Measurements from ENCODE around the gene DPF1.
"Not testable (repeated sequence)": the region's sequence is repeated elsewhere in the genome, so short reads cannot be mapped to it uniquely, and the experiment has no call there.

Gene DPF1

DNA sequence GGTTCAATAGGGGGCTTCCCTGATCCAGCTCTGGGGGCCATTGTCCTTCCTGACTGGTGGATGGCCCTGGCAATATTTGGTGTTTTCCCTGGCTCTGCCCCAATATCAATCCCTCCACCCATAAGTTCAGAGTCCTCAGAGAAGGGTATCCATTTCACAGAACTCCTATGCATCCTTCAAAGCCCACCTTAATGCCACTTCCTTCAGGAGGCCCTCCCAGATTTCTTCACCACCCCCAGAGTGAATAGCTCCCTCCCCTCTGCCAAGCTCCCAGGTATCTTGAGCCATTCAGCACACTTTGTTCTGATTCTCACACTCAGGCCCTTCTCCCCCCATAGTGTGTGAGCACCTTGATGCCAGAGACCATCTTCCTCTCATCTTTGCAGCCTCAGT, 26.4 kb upstream of the DPF1 start:
- no peak for DNase-seq

DNA sequence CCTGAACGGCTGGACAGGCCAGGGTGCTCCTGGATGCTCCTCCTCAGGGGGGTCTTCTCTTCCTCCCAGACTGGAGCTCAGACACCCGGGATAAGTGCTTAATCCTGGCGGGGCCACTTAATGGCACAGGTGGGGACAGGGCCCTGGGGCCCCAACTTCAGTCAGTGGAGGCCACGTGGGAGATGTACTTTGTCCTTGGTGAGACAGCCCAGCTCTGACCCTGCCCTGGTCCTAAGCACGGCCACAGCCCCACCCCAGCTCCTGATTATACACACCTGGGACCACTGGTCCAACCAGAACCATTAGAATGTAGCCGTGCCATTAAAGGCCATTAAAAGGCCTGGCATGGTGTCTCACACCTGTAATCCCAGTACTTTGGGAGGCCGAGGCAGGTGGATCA, 24.4 kb upstream of the DPF1 start:
- DNase-seq: no peak

DNA sequence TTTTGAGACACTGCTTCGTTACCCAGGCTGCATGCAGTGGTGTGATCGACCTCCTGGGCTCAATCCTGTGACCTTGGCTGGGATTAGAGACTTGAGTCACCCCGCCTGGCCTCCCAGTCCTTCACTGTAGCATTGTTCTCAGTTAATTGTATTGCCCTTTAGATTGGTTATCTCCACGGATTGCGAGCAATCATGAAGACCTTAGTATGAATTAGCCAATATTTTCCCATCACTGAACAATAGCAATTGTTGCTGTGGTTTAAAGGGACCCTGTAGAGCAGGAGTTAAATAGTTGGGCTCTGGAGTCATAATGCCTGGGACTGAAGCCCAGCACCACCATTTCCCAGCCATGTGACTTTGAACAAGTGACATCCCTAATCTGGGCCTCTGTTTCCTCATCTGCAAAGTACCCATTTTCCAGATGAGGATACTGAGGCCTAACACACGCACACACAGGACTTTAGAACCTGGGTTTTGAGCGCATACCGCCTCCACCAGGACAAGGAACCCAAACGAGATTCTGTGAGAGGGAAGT, 23.8 kb upstream of the DPF1 start:
- no peak for DNase-seq

DNA sequence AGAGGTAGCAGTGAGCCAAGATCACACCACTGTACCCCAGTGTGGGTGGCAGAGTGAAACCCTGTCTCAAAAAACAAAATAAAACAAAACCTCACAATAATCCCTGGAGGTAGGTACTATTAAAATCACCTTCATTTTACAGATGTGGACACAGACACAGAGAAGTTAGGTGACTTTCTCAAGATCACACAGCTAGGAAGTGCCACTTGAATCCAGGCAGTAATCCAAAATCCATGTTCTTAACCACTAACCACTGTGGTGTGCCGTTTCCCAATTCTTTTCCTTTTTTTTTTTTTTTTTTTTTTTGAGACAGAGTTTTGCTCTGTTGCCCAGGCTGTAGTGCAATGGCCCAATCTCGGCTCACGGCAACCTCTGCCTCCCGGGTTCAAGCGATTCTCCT, 23.1 kb upstream of the DPF1 start:
- DNase-seq: no peak

DNA sequence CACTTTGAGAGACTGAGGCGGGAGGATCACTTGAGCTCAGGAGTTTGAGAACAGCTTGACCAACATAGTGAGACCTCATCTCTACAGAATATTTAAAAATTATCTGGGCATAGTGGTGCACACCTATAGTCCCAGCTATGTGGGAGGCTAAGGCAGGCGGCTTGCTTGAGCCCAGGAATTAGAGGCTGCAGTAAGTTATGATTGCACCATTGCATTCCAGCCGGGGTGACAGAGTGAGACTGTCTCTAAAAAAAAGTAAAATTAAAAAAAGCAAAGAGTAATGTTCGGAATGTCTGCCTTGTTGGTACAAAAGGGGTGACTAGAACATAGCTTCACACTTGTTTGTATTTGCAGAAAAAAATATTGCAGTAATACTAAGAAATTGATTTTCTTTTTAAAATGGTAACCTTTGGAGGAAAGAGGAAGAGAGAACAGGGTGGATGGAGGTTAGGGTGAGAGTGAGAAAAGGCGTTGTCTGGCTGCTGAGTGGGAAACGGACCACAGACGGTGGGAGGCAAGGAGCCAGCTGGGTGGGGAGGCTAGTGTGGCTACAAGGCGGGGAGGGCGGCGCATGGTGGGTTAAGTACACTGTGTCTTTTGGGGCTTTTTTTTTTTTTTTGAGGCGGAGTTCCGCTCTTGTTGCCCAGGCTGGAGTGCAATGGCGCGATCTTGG, 21.9 kb upstream of the DPF1 start:
- peak; percentile 56 for DNase-seq

DNA sequence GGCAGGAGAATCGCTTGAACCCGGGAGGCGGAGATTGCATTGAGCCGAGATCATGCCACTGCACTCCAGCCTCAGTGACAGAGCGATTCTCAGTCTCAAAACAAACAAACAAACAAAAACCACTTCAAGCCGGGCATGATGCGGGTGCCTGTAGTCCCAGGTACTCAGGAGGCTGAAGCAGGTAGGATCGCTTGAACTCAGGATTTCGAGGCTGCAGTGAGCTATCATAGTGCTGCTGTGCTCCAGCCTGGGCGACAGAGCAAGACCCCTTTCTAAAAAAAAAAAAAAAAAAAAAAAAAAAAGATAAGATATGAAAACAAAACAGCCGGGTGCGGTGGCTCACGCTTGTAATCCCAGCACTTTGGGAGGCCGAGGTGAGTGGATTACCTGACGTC, 19.3 kb upstream of the DPF1 start:
- DNase-seq: no peak

DNA sequence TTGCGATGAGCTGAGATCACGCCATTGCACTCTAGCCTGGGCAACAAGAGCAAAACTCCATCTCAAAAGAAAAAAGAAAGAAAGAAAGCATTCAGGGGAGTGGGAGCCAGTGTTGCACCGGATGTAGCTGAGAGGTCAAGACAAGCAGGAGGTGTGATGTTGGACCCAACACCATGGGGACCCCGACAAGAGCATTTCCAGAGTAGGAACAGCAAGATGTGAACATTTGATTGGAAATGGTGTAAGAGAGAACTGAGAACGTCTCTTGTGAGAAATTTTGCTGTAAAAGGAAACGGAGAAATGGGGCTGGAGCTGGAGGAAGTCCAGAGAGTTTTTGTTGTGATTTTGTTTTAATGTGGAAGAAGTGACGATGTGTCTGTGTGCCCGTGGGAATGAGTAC, 15.8 kb upstream of the DPF1 start:
- no peak for DNase-seq

DNA sequence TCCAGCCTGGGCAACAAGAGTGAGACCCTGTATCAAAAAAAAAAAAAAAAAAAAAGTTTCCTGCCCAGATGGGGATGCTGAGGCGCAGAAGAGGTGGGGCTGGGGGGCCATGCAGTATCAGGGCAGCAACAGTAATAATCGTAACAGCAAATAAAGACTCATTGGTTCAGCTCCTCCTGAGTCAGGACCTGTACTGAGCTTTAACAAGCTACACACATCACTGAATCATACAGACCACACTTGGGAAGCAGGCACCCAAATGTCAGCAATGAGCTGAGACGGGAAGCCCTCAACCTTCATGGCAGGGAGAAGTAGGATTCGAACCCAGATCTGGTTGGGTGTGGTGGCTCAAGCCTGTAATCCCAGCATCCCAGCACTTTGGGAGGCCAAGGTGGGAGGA, 10.6 kb upstream of the DPF1 start:
- no peak for DNase-seq

DNA sequence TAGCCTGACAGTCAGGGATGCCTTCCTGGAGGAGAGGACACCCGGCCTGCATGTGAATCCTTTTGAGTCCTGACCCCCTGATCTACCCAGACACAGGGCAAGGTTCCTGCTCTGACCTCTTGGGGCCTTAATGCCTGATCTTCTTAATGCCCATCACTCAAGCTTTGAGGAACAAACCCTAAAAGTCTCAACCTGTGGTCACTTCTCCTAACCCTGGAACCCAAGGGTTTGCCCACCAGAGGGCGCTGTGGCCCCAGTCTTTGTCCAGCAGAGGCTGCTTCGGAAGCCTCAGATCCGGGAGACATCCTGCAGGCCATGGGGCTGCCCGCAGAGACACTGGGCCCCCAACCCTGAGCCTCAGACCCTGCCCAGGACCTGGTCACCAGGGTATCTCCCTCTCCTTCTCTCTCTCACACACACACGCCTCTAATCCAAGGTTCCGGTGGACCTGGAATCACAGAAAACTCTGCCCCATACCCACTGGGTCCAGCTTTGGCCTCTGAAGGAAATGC, 9.8 kb upstream of the DPF1 start:
- DNase-seq: peak; percentile 81

DNA sequence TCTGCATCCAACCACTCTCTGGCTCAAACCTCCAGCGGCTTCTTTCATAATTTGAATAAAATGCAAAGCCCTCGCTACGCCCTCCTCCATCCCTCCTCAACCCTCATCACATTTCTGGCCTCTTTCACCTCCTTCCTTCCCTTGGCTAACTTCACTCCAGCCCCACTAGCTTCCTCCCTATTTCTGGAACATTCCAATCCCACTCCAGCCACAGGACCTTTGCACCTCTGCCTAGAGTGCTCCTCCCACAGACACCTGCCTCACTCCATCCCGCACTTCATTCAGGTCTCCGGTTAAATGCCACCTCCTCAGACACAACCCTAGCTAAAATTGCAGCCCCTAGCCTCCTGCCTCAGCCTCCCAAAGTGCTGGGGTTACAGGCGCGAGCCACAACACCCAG, 7.9 kb upstream of the DPF1 start:
- no peak for DNase-seq

DNA sequence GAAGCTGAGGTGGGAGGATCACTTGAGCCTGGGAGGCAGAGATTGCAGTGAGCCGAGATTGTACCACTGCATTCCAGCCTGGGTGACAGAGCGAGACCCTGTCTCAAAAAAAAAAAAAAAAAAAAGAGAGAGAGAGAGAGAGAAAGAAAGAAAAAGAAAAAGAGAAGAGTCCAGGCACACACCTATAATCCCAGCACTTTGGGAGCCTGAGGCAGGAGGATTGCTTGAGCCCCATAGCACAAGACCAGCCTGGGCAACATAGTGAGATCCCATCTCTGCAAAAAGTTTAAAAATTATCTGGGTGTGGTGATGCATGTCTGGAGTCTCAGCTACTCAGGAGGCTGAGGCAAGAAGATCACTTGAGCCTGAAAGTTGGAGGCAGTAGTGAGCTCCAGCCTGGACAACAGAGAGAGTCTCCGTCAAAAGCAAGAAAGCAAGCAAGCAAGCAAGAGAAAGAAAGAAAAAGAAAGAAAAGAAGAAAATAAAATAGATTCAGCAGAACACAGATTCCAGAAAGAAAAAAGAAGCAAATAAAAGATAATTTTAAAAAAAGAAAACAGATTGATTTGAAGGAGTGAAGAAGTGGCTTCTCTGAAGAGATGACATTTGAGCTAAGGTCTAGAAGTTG, 6.6 kb upstream of the DPF1 start:
- DNase-seq: not testable (repeated sequence)

DNA sequence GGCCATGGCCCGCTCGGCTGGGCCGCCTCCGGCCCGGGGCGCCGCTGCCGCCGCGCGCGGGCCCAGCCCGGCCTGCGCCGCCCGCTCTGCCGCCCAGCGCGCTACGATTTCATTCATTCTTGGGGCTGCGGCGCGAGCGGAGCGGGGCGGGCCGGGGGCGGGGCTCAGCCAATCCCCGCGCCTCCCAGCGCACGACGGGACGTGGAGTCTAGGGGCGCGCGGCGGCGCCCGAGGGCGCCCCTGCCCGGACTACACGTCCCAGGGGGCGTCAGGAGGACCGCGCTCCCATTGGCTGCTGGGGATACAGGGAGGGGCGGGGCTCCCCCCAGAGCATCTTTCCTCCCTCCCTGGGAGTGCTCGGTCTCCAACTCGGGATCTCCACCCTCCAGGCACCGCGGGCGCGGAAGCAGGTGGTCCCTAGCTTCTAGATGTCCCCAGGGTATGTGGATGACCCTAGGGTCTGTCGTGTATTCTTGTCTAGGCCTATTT, 5.6 kb upstream of the DPF1 start:
- DNase-seq: peak; percentile 87

DNA sequence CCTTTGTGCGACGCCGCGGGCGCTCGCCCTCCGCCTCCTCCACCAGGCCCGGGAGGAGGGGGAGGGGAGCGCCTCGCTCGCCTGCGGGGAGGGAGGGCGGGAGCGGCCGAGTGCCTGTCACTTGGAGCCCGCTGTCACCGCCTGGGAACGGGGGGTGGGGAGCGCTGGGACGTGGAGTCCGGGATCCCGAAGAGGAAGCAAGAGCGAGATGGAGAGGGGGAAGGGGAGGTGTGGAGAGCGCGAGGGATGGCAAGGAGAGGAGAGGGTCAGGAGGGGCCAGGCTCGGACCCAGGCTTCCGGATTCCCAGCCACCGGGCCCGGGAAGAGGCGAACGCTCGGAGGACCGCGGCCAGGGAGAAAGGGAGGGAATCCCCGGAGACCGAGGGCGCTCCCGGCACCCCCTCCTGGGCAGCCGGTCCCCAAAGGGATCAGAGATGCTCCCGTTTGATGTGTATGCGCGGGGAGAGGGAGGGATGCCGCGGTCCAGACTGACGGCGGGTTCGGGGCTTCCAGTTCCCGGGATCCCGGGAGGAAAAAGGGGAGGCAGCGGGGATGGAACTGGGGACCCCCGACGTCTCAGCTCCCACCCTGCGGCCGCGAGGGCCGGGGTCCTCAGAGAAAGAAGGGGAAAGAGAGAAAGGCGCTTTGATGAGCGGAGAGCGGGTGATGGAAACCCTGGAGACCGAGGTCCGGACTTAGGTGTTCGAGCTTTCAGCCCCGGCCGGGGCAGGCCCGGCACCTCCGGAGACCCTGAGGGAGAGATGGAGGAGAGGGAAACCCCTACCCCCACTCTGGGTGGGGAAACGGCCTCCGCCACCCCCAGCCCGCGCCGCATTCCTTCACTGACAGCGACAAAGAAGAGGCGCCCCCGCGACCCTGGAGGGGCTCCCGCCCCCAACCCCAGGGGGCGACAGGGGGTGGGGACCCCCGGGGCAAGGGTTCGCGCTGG, 4.7 kb upstream of the DPF1 start:
- DNase-seq: no peak

DNA sequence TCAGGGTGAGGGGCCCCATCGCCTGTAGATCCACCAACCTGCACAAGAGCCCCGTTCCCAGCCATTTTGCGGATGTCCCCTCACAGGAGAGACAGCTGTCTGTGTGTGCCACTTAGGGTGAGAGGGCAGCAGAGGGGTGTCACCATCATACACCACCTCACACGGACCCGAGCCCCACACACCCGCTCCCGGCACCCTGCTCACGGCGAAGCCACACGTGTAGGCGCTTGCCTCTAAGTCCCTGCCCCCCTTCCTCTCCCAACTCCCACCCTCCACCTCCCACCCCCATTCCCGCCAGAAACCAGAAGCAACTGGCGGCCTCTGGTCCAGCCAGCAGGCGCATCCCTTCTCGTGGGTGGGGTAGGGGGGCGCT, 4.0 kb upstream of the DPF1 start:
- DNase-seq: no peak

DNA sequence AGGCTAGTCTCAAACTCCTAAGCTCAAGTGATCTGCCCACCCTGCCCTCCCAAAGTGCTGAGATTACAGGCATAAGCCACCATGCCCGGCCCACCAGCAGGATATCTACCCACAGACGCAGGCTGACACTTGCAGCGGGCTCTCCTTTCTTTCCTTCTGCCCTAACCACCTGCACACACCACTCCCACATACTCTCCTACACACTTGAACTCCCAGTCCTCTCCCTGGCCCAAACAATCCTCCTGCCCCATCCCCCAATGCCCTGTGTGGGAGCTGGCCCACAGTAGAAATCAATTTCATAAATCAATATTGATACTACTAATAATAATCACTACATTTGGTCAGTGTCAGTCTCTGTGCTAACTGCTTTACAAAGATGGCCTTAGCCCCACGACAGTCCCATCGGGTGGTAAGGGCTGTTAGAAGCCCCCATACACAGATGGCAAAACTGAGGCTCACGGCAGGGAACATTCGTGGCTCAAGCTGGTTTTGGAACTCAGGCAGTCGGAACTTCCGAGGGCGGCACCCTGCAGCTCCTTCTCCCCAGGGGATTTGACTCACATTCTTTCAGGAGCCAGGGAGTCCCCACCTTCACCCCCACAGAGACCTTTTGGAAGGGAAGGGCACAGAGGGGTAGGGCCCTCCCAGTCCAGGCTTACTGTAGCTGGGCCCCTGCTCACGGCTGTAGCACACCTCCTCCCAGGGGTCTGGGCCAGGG, 3.4 kb upstream of the DPF1 start:
- no peak for DNase-seq

DNA sequence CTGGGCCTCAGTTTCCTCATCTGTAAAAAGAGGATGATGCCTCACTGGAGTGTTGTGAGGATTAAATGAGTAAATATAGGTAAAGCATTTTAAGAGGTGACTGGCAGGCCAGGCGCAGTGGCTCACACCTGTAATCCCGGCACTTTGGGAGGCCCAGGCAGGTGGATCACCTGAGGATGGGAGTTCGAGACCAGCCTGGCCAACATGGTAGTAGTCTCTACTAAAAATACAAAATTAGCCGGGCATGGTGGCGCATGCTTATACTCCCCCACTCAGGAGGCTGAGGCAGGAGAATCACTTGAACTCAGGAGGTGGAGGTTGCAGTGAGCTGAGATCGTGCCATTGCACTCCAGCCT, 819 bp upstream of the DPF1 start:
- not testable (repeated sequence) for DNase-seq

DNA sequence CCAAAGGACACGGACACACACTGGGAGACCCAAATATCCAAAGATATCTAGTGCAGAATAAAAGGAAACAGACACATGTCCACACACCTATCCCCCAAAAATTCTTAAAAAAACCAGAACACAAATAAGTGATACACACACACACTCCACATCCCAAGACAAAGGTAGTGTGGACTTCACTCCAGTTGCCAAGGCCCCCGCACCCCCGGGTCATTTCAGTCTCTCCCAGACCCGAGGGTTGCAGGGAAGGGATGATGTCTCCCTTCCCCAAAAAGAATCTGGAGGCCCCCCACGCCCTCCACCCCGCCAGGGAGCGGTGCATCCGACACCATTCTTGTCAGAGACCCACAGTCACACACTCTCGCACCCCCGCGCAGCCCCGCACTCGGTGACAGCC, 407 bp downstream of the DPF1 start:
- DNase-seq: no peak

DNA sequence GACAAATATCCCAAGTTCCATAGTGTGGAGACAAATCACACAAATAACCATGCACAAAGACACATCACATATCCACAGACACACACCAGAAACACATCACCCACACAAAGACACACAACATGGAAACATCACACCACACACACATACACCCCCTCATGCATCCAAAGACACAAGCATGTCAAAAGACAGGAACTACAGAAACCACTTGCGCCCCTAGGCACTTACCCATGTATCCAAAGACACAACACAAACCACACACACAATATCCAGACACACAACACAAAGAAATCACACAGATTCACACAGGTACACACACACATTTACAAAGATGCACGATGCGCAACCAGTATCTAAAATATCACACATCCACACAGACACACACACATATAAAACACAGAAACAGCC, 901 bp downstream of the DPF1 start:
- no peak for DNase-seq

DNA sequence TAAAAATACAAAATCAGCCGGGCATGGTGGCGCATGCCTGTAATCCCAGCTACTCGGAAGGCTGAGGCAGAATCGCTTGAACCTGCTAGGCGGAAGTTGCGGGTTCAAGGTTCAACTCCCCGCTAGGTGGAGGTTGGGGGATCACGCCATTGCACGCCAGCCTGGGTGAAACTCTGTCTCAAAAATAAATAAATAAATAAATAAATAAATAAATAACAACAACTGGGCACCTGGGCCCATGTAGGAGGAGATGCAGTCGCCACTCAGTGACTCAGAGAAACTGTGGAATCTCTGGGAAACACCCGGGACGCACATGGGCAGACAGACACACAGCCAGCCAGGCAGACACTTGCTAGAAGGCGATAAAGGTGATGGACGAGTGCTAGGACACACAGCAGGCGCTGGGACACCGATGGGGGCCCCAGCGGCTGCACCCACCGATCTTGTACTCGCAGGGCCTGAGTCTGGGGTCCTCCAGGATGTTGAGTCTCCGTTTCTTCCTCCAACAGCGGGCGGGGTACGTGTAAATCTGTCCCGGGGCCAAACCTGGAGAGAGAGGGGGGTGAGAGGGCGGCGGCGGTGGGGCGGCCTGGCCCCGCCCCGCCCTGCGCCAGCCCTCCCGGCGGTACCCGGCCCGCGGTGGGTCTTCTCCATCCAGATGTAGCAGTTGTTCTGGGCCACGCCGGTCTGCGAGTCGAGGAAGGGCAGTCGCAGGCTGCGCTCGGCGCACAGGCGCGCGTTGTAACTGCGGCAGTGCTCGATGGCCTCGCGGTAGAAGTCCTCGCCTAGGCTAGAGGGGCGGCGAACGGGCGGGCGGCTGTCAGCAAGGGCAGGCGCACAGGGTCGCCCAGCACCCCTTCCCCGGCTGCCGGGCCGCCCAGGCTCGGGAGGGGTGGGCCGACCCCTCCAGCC, 1.8 kb downstream of the DPF1 start:
- DNase-seq: no peak

DNA sequence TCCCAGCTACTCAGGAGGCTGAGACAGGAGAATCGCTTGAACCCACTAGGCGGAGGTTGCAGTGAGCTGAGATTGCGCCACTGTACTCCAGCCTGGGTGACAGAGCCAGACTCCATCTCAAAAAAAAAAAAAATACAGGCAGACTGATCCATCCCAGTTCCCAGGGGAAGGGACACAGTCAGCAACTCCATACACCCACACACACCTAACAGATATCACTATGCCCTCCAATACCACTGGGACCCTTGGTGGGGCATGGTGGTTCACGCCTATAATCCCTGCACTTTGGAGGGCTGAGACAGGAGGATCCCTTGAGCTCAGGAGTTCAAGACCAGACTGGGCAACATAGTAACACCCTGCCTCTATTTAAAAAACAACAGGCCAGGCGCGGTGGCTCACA, 2.6 kb downstream of the DPF1 start:
- DNase-seq: no peak

DNA sequence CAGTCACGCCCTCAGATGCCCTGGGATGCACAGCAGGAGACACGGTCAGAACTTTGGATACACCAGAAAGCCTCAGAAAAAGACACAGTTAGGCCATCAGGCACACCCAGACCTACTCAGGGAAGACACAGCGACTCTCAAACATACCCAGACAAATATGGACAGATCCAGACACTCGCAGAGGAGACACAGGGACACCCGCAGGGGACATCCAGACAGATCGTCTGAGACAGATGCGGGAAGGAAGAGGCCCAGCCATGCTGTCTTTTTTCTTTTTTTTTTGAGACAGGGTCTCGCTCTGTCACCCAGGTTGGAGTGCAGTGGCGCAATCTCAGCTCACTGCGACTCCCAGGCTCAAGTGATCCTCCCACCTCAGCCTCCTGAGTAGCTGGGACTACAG, 4.8 kb downstream of the DPF1 start:
- DNase-seq: no peak

DNA sequence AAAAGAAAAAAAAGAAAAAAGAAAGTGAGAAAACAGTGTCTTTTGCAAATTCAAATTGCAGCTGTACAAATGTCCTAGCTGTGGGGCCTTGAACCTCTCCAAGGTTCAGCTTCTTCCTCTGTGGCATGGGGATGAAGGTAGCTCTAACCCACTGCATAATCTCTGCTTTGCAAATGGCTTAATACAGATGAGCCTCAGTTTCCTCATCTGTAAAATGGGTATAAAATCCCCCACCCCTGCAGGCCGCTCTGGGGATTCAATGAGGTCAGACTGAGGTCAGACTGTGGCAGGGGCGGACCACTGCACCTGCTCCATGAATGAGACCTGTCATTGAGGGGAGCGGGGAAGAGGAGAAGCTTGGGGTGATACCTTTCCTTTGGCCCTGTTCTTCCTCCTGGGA, 5.8 kb downstream of the DPF1 start:
- no peak for DNase-seq
